Fibroblast of lung (primary cell): ENCODE data around the gene ERFE. TPM values are rescaled to one million over a fixed set of nuclear protein-coding genes. Genes with fewer than 3 reads are reported as not detected.

Source experiments
- DNase-seq, 2 donors: peaks; one replicate each; pipeline versions ENCODE4 v3.0.0 to v3.0.0-alpha.2; 2010; ENCODE audit warnings: low read depth in 2 of 2
- H2AFZ ChIP-seq: 2 replicates; pipeline ENCODE4 v1.5.1; 2012; ENCODE audit warnings: low read length, control low read depth, inconsistent platforms
- H3K27ac ChIP-seq: 2 replicates; pipeline ENCODE4 v1.5.1; 2011; ENCODE audit warnings: low read length, control low read depth; ENCODE audit not compliant: insufficient read depth
- H3K27me3 ChIP-seq: 2 replicates; pipeline ENCODE4 v1.5.1; 2011; ENCODE audit warnings: mild to moderate bottlenecking, low read length; ENCODE audit not compliant: control insufficient read depth, insufficient read depth
- H3K36me3 ChIP-seq: 2 replicates; pipeline ENCODE4 v1.5.1; 2011; ENCODE audit warnings: low read length; ENCODE audit not compliant: control insufficient read depth, insufficient read depth
- H3K4me1 ChIP-seq: 2 replicates; pipeline ENCODE4 v1.5.1; 2011; ENCODE audit warnings: low read length; ENCODE audit not compliant: control insufficient read depth, insufficient read depth; ENCODE audit errors: extremely low read depth
- H3K4me2 ChIP-seq: 2 replicates; pipeline ENCODE4 v1.5.1; 2011; ENCODE audit warnings: low read length, control low read depth; ENCODE audit not compliant: insufficient read depth; ENCODE audit errors: extremely low read depth
- H3K4me3 ChIP-seq, 4 experiments: fragments of 200-600 bp in 1 of 4; sonication (generic) in 1 of 4; replicated peaks in 1 of 4; 2 replicates each; pipeline ENCODE4 v1.5.1; 2011 to 2016; ENCODE audit warnings: low read length in 4 of 4, low read depth in 3 of 4, mild to moderate bottlenecking in 3 of 4, control low read depth in 2 of 4, inconsistent platforms in 1 of 4, mixed read lengths in 1 of 4; ENCODE audit not compliant: insufficient read depth in 1 of 4; ENCODE audit errors: control extremely low read depth in 1 of 4
- H3K79me2 ChIP-seq: 2 replicates; pipeline ENCODE4 v1.5.1; 2012; ENCODE audit warnings: mild to moderate bottlenecking, low read length, inconsistent platforms; ENCODE audit not compliant: control insufficient read depth, insufficient read depth
- H3K9ac ChIP-seq: 2 replicates; pipeline ENCODE4 v1.5.1; 2011; ENCODE audit warnings: mild to moderate bottlenecking, low read length, control low read depth; ENCODE audit not compliant: insufficient read depth
- H3K9me3 ChIP-seq: 2 replicates; pipeline ENCODE4 v1.5.1; 2012; ENCODE audit warnings: low read depth, low read length; ENCODE audit not compliant: control insufficient read depth, insufficient read depth
- H4K20me1 ChIP-seq: 2 replicates; pipeline ENCODE4 v1.5.1; 2011; ENCODE audit warnings: low read length; ENCODE audit not compliant: control insufficient read depth, insufficient read depth; ENCODE audit errors: extremely low read depth
- EZH2 ChIP-seq: IDR thresholded peaks from 2 replicates; pipeline ENCODE4 v1.5.1; 2012; ENCODE audit warnings: low read length, control low read depth, mild to moderate bottlenecking; ENCODE audit errors: missing control alignments
- polyA plus RNA-seq, 2 donors: library from polyadenylated mRNA; depleted of rRNA in 1 of 2; stranded (reverse) in 1 of 2; unstranded in 1 of 2; fragments of >200 nt; gene quantifications; 2 replicates each; pipeline ENCODE4 v1.2.1, GENCODE V29; 2011 to 2012; ENCODE audit warnings: missing spikeins in 1 of 2
- total RNA-seq: library from RNA; depleted of rRNA; stranded (reverse); fragments of >200 nt; gene quantifications from 2 replicates; pipeline ENCODE4 v1.2.1, GENCODE V29; 2014
- TF ChIP-seq, protein P1 (sequence below), 2 donors: IDR thresholded peaks in 1 of 2; conservative IDR thresholded peaks in 1 of 2; 1 replicate in 1 of 2; 2 replicates in 1 of 2; pipeline ENCODE4 v1.5.1; 2011 to 2012; ENCODE audit warnings: low read length in 2 of 2, control low read depth in 1 of 2, inconsistent platforms in 1 of 2, low read depth in 1 of 2, mild to moderate bottlenecking in 1 of 2

Gene ERFE
- total and polyA plus RNA-seq, 2 donors (not counting 1 experiment from before 2014, with no cell fraction given), result 1.5 to 8.3 TPM

DNA sequence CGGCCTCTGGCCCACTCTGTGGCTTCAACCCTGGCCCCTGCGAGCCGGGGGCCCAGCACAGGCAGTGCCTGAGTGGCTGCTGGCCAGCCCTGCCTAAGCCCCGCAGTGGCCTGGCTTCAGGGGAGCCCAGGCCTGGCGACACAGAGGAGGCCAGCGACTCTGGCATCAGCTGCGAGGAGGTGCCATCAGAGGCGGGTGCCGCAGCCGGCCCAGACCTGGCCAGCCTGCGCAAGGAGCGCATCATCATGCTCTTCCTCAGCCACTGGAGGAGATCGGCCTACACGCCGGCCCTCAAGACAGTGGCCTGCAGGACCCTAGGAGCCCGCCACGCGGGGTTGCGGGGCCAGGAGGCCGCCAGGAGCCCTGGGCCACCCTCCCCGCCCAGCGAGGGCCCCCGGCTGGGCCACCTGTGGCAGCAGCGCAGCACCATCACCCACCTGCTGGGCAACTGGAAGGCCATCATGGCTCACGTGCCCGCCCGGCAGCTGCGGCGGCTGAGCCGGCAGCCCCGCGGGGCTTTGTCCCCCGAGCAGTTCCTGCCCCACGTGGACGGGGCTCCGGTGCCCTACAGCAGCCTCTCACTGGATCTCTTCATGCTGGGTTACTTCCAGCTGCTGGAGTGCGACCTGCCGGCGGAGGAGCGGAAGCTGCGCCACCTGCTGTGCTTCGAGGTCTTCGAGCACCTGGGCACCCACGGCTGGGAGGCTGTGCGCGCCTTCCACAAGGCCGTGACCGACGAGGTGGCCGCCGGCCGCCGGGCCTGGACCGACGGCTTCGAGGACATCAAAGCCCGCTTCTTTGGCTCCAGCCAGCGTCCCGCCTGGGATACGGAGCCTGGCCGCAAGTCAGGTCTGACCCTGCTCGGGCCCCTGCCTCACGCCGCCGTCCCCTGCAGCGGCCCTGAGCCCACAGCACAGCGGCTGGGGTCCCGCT lies 27.8 kb upstream of the ERFE start:
- no peak overlapping the region for H3K4me2 ChIP-seq
- H3K79me2 ChIP-seq, result no peaks in the 10 kb centered on the region
- H3K27me3 ChIP-seq, result no peaks in the 10 kb centered on the region
- no peak overlapping the region for H3K9ac ChIP-seq
- H3K9me3 ChIP-seq, result no peaks in the 10 kb centered on the region
- no peaks in the 10 kb centered on the region for H3K36me3 ChIP-seq
- no peak overlapping the region for H2AFZ ChIP-seq
- no peak overlapping the region for H3K27ac ChIP-seq
- H3K4me1 ChIP-seq, result peaks cover 4% of the 10 kb centered on the region
- no peaks in the 10 kb centered on the region for H4K20me1 ChIP-seq
- no peak overlapping the region for H3K4me3 ChIP-seq
- no peak for TF ChIP-seq EZH2
- TF ChIP-seq, protein P1, sequence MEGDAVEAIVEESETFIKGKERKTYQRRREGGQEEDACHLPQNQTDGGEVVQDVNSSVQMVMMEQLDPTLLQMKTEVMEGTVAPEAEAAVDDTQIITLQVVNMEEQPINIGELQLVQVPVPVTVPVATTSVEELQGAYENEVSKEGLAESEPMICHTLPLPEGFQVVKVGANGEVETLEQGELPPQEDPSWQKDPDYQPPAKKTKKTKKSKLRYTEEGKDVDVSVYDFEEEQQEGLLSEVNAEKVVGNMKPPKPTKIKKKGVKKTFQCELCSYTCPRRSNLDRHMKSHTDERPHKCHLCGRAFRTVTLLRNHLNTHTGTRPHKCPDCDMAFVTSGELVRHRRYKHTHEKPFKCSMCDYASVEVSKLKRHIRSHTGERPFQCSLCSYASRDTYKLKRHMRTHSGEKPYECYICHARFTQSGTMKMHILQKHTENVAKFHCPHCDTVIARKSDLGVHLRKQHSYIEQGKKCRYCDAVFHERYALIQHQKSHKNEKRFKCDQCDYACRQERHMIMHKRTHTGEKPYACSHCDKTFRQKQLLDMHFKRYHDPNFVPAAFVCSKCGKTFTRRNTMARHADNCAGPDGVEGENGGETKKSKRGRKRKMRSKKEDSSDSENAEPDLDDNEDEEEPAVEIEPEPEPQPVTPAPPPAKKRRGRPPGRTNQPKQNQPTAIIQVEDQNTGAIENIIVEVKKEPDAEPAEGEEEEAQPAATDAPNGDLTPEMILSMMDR (conservative IDR thresholded peaks at IDR 0.05 in 1 of 2, IDR thresholded peaks at IDR 0.05 in 1 of 2; ENCODE audit: low read depth in 1 of 2, low read length in 2 of 2), result no peak
- no peak for DNase-seq

DNA sequence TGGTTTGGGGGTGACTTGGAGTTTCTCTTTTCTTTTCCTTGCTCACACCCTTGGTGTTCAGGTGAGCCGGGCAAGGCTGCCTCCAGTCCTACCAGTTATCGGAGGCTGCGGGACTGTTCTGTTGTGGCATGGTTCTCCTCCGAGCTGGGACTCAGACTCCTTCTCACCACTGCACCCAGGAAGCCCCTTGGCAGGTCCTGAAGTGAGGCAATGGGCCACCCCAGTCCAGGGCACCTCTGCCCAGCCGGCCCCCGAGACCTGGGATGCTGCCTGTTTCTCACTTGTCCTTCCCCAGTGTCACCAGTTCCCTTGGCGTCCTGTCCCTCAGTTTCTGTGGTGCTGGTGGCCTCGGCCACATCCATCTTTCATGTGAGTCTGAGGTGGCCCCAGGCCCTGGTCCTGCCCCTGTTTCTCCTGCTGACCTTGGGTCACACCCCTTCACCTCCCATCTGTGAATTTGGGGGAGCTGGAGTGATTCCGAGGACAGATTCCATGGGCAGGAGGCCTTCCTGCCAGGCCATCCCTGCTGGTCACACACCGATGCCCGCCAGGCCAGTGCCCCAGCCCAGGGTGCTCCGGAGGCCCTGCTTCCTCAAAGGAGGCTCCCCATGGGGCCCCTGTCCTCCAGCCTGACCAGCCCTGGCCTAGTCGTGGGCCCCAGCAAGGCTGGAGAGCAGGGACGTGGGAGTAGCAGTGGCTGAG lies 26.9 kb upstream of the ERFE start:
- TF ChIP-seq, protein P1 (conservative IDR thresholded peaks at IDR 0.05 in 1 of 2, IDR thresholded peaks at IDR 0.05 in 1 of 2; ENCODE audit: low read depth in 1 of 2, low read length in 2 of 2), result no peak
- TF ChIP-seq EZH2, result no peak
- no peak overlapping the region for H3K4me2 ChIP-seq
- H3K27ac ChIP-seq, result no peak overlapping the region
- H3K27me3 ChIP-seq, result no peaks in the 10 kb centered on the region
- no peaks in the 10 kb centered on the region for H3K36me3 ChIP-seq
- H3K4me3 ChIP-seq, result no peak overlapping the region
- H3K9ac ChIP-seq, result no peak overlapping the region
- no peak overlapping the region for H2AFZ ChIP-seq
- no peaks in the 10 kb centered on the region for H3K79me2 ChIP-seq
- no peaks in the 10 kb centered on the region for H3K9me3 ChIP-seq
- peaks cover 2% of the 10 kb centered on the region for H3K4me1 ChIP-seq
- no peak for DNase-seq
- no peaks in the 10 kb centered on the region for H4K20me1 ChIP-seq
